IMR-90 (cell line): ENCODE results near the gene CYTH1. TPM values are rescaled to one million over a fixed set of nuclear protein-coding genes. Genes with fewer than 3 reads are reported as not detected.

Experiments used
- ATAC-seq: fragments of 200-7000 bp; cut with Tn5 transposase; 2 replicates; pipeline ENCODE4 v1.9.1; 2020; ENCODE audit warnings: low read depth, mild to moderate bottlenecking, moderate library complexity
- BruUV-seq: library from RNA; stranded (reverse); fragments of 400-500 nt; replicated peaks from 2 replicates; lab custom pipeline; 2021; lab: Mats Ljungman, UMichigan
- CTCF ChIA-PET: fragments of 300-600 bp; formaldehyde crosslinking; extraction: SDS; loops from one replicate; lab custom pipeline; 2021; ENCODE audit warnings: antibody characterized with exemption; lab: Yijun Ruan, JAX
- POLR2A ChIA-PET: fragments of 300-600 bp; sonication (Branson Sonifier 250); formaldehyde crosslinking; loops from one replicate; lab custom pipeline; 2022; ENCODE audit warnings: antibody characterized with exemption; ENCODE audit not compliant: unreplicated experiment; lab: Charles Lee
- DNase-seq: peaks from one replicate; pipeline ENCODE4 v3.0.0; 2013
- H2AFZ ChIP-seq: replicated peaks from 2 replicates; pipeline ENCODE3; 2013; ENCODE audit warnings: low read length, mild to moderate bottlenecking; ENCODE audit not compliant: poor library complexity
- H2AK5ac ChIP-seq: 2 replicates; pipeline ENCODE4 v1.6.1; 2013; ENCODE audit warnings: low read depth, low read length, inconsistent platforms
- H2AK9ac ChIP-seq: replicated peaks from 2 replicates; pipeline ENCODE3; 2013; ENCODE audit warnings: mild to moderate bottlenecking, low read depth, low read length, moderate library complexity; ENCODE audit not compliant: poor library complexity
- H2BK120ac ChIP-seq: 2 replicates; pipeline ENCODE4 v1.6.1; 2013; ENCODE audit warnings: low read depth, low read length, inconsistent platforms
- H2BK15ac ChIP-seq: 3 replicates; pipeline ENCODE4 v1.6.1; 2013; ENCODE audit warnings: low read depth, low read length, inconsistent platforms
- H2BK20ac ChIP-seq: 2 replicates; pipeline ENCODE4 v1.6.1; 2013; ENCODE audit warnings: low read depth, mild to moderate bottlenecking, inconsistent platforms, low read length, moderate library complexity
- H2BK5ac ChIP-seq: 2 replicates; pipeline ENCODE4 v1.6.1; 2013; ENCODE audit warnings: mild to moderate bottlenecking, low read depth, low read length, inconsistent platforms; ENCODE audit not compliant: poor library complexity, severe bottlenecking
- H3K14ac ChIP-seq: replicated peaks from 2 replicates; pipeline ENCODE4 v1.6.1; 2013; ENCODE audit warnings: low read depth, low read length, inconsistent platforms
- H3K18ac ChIP-seq: 2 replicates; pipeline ENCODE4 v1.6.1; 2013; ENCODE audit warnings: low read depth, low read length, control low read depth
- H3K23ac ChIP-seq: 2 replicates; pipeline ENCODE4 v1.6.1; 2013; ENCODE audit warnings: low read depth, low read length, inconsistent platforms
- H3K27ac ChIP-seq: 2 replicates; pipeline ENCODE4 v1.5.1; 2013; ENCODE audit warnings: mild to moderate bottlenecking, control low read depth, low read length; ENCODE audit not compliant: insufficient read depth
- H3K27me3 ChIP-seq: 2 replicates; pipeline ENCODE4 v1.6.1; 2013; ENCODE audit warnings: low read length; ENCODE audit not compliant: control insufficient read depth, insufficient read depth
- H3K36me3 ChIP-seq: 2 replicates; pipeline ENCODE4 v1.6.1; 2013; ENCODE audit warnings: low read length, mixed read lengths; ENCODE audit not compliant: control insufficient read depth, insufficient read depth
- H3K4ac ChIP-seq: 2 replicates; pipeline ENCODE4 v1.6.1; 2013; ENCODE audit warnings: low read depth, low read length, inconsistent platforms
- H3K4me1 ChIP-seq: 2 replicates; pipeline ENCODE4 v1.6.1; 2013; ENCODE audit warnings: low read length, mixed read lengths; ENCODE audit not compliant: control insufficient read depth, insufficient read depth
- H3K4me2 ChIP-seq: 2 replicates; pipeline ENCODE4 v1.6.1; 2013; ENCODE audit warnings: low read depth, mild to moderate bottlenecking, control low read depth, low read length, moderate library complexity
- H3K4me3 ChIP-seq: 2 replicates; pipeline ENCODE4 v1.5.1; 2013; ENCODE audit warnings: low read depth, mild to moderate bottlenecking, control low read depth, low read length, moderate library complexity; ENCODE audit not compliant: insufficient read depth
- H3K56ac ChIP-seq: 2 replicates; pipeline ENCODE4 v1.6.1; 2013; ENCODE audit warnings: low read length, inconsistent platforms; ENCODE audit not compliant: insufficient read depth; ENCODE audit errors: extremely low read depth
- H3K79me1 ChIP-seq, 2 experiments: 2 replicates each; pipeline ENCODE4 v1.6.1; 2013; ENCODE audit warnings: low read length in 2 of 2, inconsistent platforms in 1 of 2, low read depth in 1 of 2
- H3K9ac ChIP-seq: 2 replicates; pipeline ENCODE4 v1.6.1; 2013; ENCODE audit warnings: low read depth, low read length, control low read depth
- H3K9me1 ChIP-seq: 2 replicates; pipeline ENCODE4 v1.6.1; 2013; ENCODE audit warnings: low read length, inconsistent platforms; ENCODE audit not compliant: insufficient read depth
- H3K9me3 ChIP-seq: 2 replicates; pipeline ENCODE4 v1.6.1; 2013; ENCODE audit warnings: low read length; ENCODE audit not compliant: control insufficient read depth, insufficient read depth
- H4K20me1 ChIP-seq: 2 replicates; pipeline ENCODE4 v1.6.1; 2013; ENCODE audit warnings: low read length, inconsistent platforms; ENCODE audit not compliant: insufficient read depth
- H4K5ac ChIP-seq: 2 replicates; pipeline ENCODE4 v1.6.1; 2013; ENCODE audit warnings: mild to moderate bottlenecking, low read depth, low read length, control low read depth
- H4K8ac ChIP-seq, 2 experiments: 2 replicates each; pipeline ENCODE4 v1.6.1; 2013; ENCODE audit warnings: low read depth in 2 of 2, low read length in 2 of 2, control low read depth in 1 of 2, inconsistent platforms in 1 of 2
- H4K91ac ChIP-seq: 2 replicates; pipeline ENCODE4 v1.6.1; 2013; ENCODE audit warnings: low read depth, low read length, inconsistent platforms; ENCODE audit not compliant: insufficient read depth
- CHD1 ChIP-seq: IDR thresholded peaks from 2 replicates; pipeline ENCODE4 v1.6.1; 2012; ENCODE audit warnings: low read depth, low read length, improper control_type of control experiment
- FOS ChIP-seq: fragments of 150-350 bp; IDR thresholded peaks from 2 replicates; pipeline ENCODE4 v1.6.1; 2016; ENCODE audit warnings: low read depth, low read length
- MAFK ChIP-seq: IDR thresholded peaks from 2 replicates; pipeline ENCODE4 v1.6.1; 2012; ENCODE audit warnings: low read depth, low read length, improper control_type of control experiment
- MXI1 ChIP-seq: IDR thresholded peaks from 2 replicates; pipeline ENCODE4 v1.6.1; 2012; ENCODE audit warnings: low read depth, mild to moderate bottlenecking, low read length, moderate library complexity, borderline replicate concordance
- POLR2A ChIP-seq: IDR thresholded peaks from 2 replicates; pipeline ENCODE4 v1.6.1; 2012; ENCODE audit warnings: mild to moderate bottlenecking, low read depth, low read length
- SMC3 ChIP-seq: fragments of 150-350 bp; IDR thresholded peaks from 2 replicates; pipeline ENCODE4 v1.6.1; 2016; ENCODE audit warnings: low read depth, mild to moderate bottlenecking, antibody characterized with exemption, low read length, moderate library complexity
- WGBS, 2 experiments: methylation state at CpG; one replicate each; pipeline versions ENCODE4 v1.1.5 to v1.1.7; 2013; ENCODE audit warnings: missing lambda C conversion rate in 2 of 2; ENCODE audit not compliant: insufficient read length in 1 of 2; ENCODE audit errors: extremely low coverage in 2 of 2; 5-methylcytosine and 5-hydroxymethylcytosine counted together
- dilution Hi-C: fragments of 300-500 bp; cut with HindIII; formaldehyde crosslinking; loops from one replicate; pipeline ENCODE4 v1.14.3; 2018; ENCODE audit warnings: low sequenced_read_pairs; ENCODE audit not compliant: unreplicated experiment
- in situ Hi-C: fragments of 300-500 bp; cut with MboI; formaldehyde crosslinking; loops from 3 replicates; pipeline ENCODE4 v1.14.3; 2019; ENCODE audit warnings: low sequenced_read_pairs, inconsistent platforms, mixed read lengths
- intact Hi-C: fragments of 100-400 bp; cut with micrococcal nuclease; formaldehyde crosslinking; loops from 2 replicates; pipeline ENCODE4 v1.10.0; 2022
- polyA plus RNA-seq, 3 experiments: library from polyadenylated mRNA; depleted of rRNA; stranded (reverse); fragments of >200 nt; gene quantifications; 2 replicates each; pipeline ENCODE4 v1.2.3, GENCODE V29; 2012; ENCODE audit warnings: low replicate concordance in 1 of 3
- total RNA-seq: library from RNA; depleted of rRNA; stranded (reverse); fragments of >200 nt; gene quantifications from 2 replicates; pipeline ENCODE4 v1.2.3, GENCODE V29; 2012
- TF ChIP-seq, protein P1 (sequence below): fragments of 150-350 bp; IDR thresholded peaks from 2 replicates; pipeline ENCODE4 v1.6.1; 2017; ENCODE audit warnings: mild to moderate bottlenecking, antibody characterized with exemption, low read length, low read depth

CYTH1 gene
- total and polyA plus RNA-seq, 2 of the 4 experiments (the other 2 are of a cell fraction): 7.9 to 12.4 TPM

DNA sequence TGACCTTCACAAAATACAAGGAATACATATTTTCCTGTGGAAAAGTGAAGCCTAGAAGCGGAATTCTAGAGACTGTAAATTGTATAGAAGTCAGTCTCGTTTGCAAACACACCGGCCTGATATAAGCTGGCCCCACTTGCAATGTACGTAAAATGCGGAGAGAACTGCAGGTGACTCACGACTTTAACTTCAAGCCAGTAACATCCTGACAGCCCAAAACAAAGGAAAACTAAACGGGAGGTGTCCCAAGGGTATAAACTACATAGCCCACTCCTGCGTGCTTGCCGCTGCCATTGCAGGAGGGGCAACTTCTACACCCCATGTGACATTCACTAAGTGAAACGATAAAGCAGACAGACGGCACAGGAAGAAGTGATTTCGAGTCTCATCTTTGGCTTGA lies 101.6 kb downstream of the CYTH1 start:
- Histone ChIP-seq H2AK5ac (peak overlapping the region; percentile 98), H3K18ac (no peak overlapping the region), H2BK15ac (peak overlapping the region; percentile 88; the same call in 1 of the 3 replicates), H2BK20ac (peak overlapping the region; percentile 83), H3K9me1 (peaks cover 16% of the 10 kb centered on the region), H4K20me1 (no peaks in the 10 kb centered on the region), H3K4me1 (peaks cover 8% of the 10 kb centered on the region), H3K36me3 (peaks cover 30% of the 10 kb centered on the region; the same call in 1 of the 2 replicates), H2AFZ (no peak overlapping the region), H2AK9ac (no peak overlapping the region), H2BK5ac (no peak overlapping the region), H3K56ac (no peak overlapping the region), H2BK120ac (peak overlapping the region; percentile 86), H3K9ac (no peak overlapping the region), H3K23ac (no peak overlapping the region), H3K27me3 (no peaks in the 10 kb centered on the region), H4K8ac (peak overlapping the region in 1 of 2 experiments; percentile 74; a peak in 2 of 4 replicates), H3K9me3 (no peaks in the 10 kb centered on the region), H3K4me2 (no peak overlapping the region), H3K4ac (peak overlapping the region; percentile 86), H4K91ac (peak overlapping the region; percentile 22; the same call in 1 of the 2 replicates), H4K5ac (no peak overlapping the region), H3K4me3 (no peak overlapping the region), H3K27ac (no peak overlapping the region), H3K79me1 (peaks cover 0 to 9% of the 10 kb centered on the region in 2 experiments; a peak in 1 of 4 replicates), H3K14ac (peak overlapping the region; percentile 89)
- CTCF ChIA-PET: interaction anchor here (1.1 kb wide), 1 partner anchor 14 kb away, joined by 3 read pairs; no protein-coding TSS in a partner anchor
- POLR2A ChIA-PET: no interaction called here
- ATAC-seq: no peak
- no TSS peak for BruUV-seq
- dilution Hi-C loops (no loop called here), in situ Hi-C loops (no loop called here), intact Hi-C loops (no loop called here)
- DNase-seq: no peak
- WGBS, 2 experiments: 92% methylated on average over 2 of the region's 12 CpGs; no CpG with 5 or more reads in 1 of the 2 experiments
- TF ChIP-seq MXI1 (no peak), SMC3 (no peak), FOS (no peak), POLR2A (no peak), CHD1 (no peak), MAFK (no peak)
- TF ChIP-seq, protein P1, sequence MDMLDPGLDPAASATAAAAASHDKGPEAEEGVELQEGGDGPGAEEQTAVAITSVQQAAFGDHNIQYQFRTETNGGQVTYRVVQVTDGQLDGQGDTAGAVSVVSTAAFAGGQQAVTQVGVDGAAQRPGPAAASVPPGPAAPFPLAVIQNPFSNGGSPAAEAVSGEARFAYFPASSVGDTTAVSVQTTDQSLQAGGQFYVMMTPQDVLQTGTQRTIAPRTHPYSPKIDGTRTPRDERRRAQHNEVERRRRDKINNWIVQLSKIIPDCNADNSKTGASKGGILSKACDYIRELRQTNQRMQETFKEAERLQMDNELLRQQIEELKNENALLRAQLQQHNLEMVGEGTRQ: no peak
